GM12865 (cell line): ENCODE results near the gene CEP70.

ENCODE experiments used
- DNase-seq: peaks from one replicate; pipeline ENCODE4 v3.0.0; 2010; ENCODE audit warnings: low read depth
- H3K4me3 ChIP-seq: 2 replicates; pipeline ENCODE4 v1.5.1; 2011; ENCODE audit warnings: mild to moderate bottlenecking, low read depth, low read length, control low read depth
- CTCF ChIP-seq: IDR thresholded peaks from 2 replicates; pipeline ENCODE4 v1.5.1; 2011; ENCODE audit warnings: low read length, control low read depth, low read depth, inconsistent platforms; ENCODE audit not compliant: insufficient read depth; ENCODE audit errors: missing control alignments

Gene CEP70

GRCh38 chr3:138460536-138461205, 133.4 kb downstream of the CEP70 start:
- no peak for TF ChIP-seq CTCF
- DNase-seq, result no peak
- no peak overlapping the region for H3K4me3 ChIP-seq

GRCh38 chr3:138459619-138460535, 134.2 kb downstream of the CEP70 start:
- no peak for DNase-seq
- no peak for TF ChIP-seq CTCF
- H3K4me3 ChIP-seq, result no peak overlapping the region

- TF ChIP-seq CTCF, result no peak
Observed at GRCh38 chr3:138458774-138459499, 135.1 kb downstream of the CEP70 start.

GRCh38 chr3:138457863-138458735, 136.0 kb downstream of the CEP70 start:
- TF ChIP-seq CTCF, result no peak
- DNase-seq, result no peak
- no peak overlapping the region for H3K4me3 ChIP-seq

More at GRCh38 chr3:138458774-138459499, 135.1 kb downstream of the CEP70 start:
- no peak overlapping the region for H3K4me3 ChIP-seq
- DNase-seq, result no peak

GRCh38 chr3:138456961-138457862, 136.8 kb downstream of the CEP70 start:
- no peak overlapping the region for H3K4me3 ChIP-seq
- TF ChIP-seq CTCF, result no peak
- no peak for DNase-seq
